IgD-negative memory B cell (primary cell): ENCODE results near the gene CTNNAL1. TPM values are rescaled to one million over a fixed set of nuclear protein-coding genes. Genes with fewer than 3 reads are reported as not detected.
"Not testable (repeated sequence)": the region's sequence is repeated elsewhere in the genome, so short reads cannot be mapped to it uniquely, and the experiment has no call there.

Experiments
- H3K27ac Mint-ChIP-seq, 3 donors: one replicate each; pipeline ENCODE4 v1.8.0; 2020 to 2022; ENCODE audit warnings: mild to moderate bottlenecking in 3 of 3, mixed read lengths in 3 of 3, moderate library complexity in 1 of 3
- H3K27me3 Mint-ChIP-seq: one replicate; pipeline ENCODE4 v1.8.0; 2021; ENCODE audit warnings: mixed read lengths
- H3K36me3 Mint-ChIP-seq: one replicate; pipeline ENCODE4 v1.8.0; 2020; ENCODE audit warnings: mild to moderate bottlenecking, mixed read lengths
- H3K4me1 Mint-ChIP-seq, 3 donors: one replicate each; pipeline ENCODE4 v1.8.0; 2020 to 2022; ENCODE audit warnings: mixed read lengths in 3 of 3, mild to moderate bottlenecking in 1 of 3
- H3K4me3 Mint-ChIP-seq, 4 donors: one replicate each; pipeline ENCODE4 v1.8.0; 2020 to 2022; ENCODE audit warnings: mild to moderate bottlenecking in 4 of 4, mixed read lengths in 4 of 4, moderate library complexity in 3 of 4
- H3K9me3 Mint-ChIP-seq, 3 donors: one replicate each; pipeline ENCODE4 v1.8.0; 2020 to 2021; ENCODE audit warnings: mixed read lengths in 3 of 3, mild to moderate bottlenecking in 1 of 3
- polyA plus RNA-seq: library from polyadenylated mRNA; unstranded; fragments of 300-500 nt; fragmentation: Illumina TruSeq; gene quantifications from one replicate; pipeline ENCODE4 v1.2.3, GENCODE V29; 2021

CTNNAL1 gene
- polyA plus RNA-seq, 1 donor from 2014 or later: 1.1 TPM

GRCh38 chr9:108905494-108905893 lies 107.8 kb downstream of the CTNNAL1 start:
- Mint-ChIP-seq H3K27me3 (no peaks in the 10 kb centered on the region), H3K4me1 (peaks cover 0 to 2% (median 0%) of the 10 kb centered on the region in 3 donors), H3K4me3 (no peak overlapping the region), H3K36me3 (peaks cover 19% of the 10 kb centered on the region), H3K9me3 (no peaks in the 10 kb centered on the region), H3K27ac (no peak overlapping the region)

GRCh38 chr9:108904161-108904560 lies 109.1 kb downstream of the CTNNAL1 start:
- H3K4me3 Mint-ChIP-seq: no peak overlapping the region
- no peak overlapping the region for H3K27ac Mint-ChIP-seq
- peaks cover 22% of the 10 kb centered on the region for H3K36me3 Mint-ChIP-seq
- H3K9me3 Mint-ChIP-seq: no peaks in the 10 kb centered on the region
- no peaks in the 10 kb centered on the region for H3K27me3 Mint-ChIP-seq
- peaks cover 0 to 2% (median 0%) of the 10 kb centered on the region in 3 donors for H3K4me1 Mint-ChIP-seq

GRCh38 chr9:108903420-108904103 lies 109.7 kb downstream of the CTNNAL1 start:
- Mint-ChIP-seq H3K4me3 (no peak overlapping the region), H3K36me3 (peaks cover 22% of the 10 kb centered on the region), H3K27me3 (no peaks in the 10 kb centered on the region), H3K4me1 (peaks cover 0 to 2% (median 0%) of the 10 kb centered on the region in 3 donors), H3K9me3 (no peaks in the 10 kb centered on the region), H3K27ac (no peak overlapping the region)

DNA sequence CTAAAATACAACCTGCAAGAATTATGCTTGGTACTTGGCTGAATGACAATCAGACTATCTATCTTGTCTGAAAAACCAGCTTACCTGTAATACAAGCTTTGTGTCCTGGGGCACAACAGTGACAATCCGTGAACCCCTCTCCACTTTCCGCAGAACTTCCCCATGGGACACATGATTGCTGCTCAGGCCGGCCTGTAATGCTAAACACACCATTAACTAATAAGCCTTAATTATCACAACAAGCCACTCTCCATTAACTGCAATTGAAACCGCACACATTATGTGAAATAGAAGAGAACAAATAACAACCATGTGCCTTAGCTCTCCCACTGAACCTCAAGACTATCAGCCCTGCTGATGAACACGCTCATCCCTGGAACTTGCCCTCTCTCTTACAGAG lies 113.1 kb downstream of the CTNNAL1 start:
- peak overlapping the region in 1 of 3 donors; percentile 73 for H3K27ac Mint-ChIP-seq
- H3K9me3 Mint-ChIP-seq: no peaks in the 10 kb centered on the region
- H3K27me3 Mint-ChIP-seq: no peaks in the 10 kb centered on the region
- no peak overlapping the region for H3K4me3 Mint-ChIP-seq
- peaks cover 26% of the 10 kb centered on the region for H3K36me3 Mint-ChIP-seq
- H3K4me1 Mint-ChIP-seq: no peaks in the 10 kb centered on the region

GRCh38 chr9:108899023-108899695 lies 114.1 kb downstream of the CTNNAL1 start:
- H3K27me3 Mint-ChIP-seq, H3K9me3 Mint-ChIP-seq, H3K27ac Mint-ChIP-seq, H3K4me3 Mint-ChIP-seq, H3K4me1 Mint-ChIP-seq: not testable (repeated sequence)
- peaks cover 26% of the 10 kb centered on the region for H3K36me3 Mint-ChIP-seq

DNA sequence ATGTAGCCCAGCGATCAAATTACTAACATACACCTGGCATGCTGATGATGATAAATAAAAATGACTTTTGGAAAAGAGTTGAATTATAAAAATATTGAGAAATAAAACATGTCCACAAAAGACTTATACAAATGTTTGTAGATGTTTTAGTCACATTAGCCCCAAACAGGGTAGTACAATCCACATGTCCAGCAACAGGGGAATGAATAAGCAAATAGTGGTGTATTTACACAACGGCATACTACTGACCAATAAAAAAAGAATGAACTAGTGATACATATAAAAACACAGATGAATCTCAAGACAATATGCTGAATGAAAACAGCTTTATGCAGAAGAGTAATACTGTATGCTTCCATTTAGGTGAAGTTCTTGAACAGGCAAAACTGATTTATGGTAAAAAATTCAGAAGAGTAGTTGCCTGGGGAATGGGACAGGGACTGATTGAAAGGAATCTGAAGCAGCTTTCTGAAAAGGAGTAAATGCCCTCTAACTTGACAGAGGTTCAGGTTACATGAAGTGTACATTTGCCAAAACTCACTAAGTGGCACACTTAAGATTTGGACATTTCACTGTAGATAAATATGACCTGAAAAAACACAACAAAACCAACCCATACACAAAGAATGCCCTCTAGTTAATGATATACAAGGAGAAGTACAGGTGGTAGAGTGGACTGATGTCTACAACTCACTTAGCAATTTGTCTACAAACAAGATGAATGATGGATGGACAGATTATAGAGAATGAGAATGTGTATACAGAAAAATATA lies 115.8 kb downstream of the CTNNAL1 start:
- Mint-ChIP-seq H3K36me3 (peaks cover 28% of the 10 kb centered on the region), H3K4me3 (no peak overlapping the region), H3K27ac (no peak overlapping the region), H3K4me1 (no peaks in the 10 kb centered on the region), H3K27me3 (no peaks in the 10 kb centered on the region), H3K9me3 (no peaks in the 10 kb centered on the region)

DNA sequence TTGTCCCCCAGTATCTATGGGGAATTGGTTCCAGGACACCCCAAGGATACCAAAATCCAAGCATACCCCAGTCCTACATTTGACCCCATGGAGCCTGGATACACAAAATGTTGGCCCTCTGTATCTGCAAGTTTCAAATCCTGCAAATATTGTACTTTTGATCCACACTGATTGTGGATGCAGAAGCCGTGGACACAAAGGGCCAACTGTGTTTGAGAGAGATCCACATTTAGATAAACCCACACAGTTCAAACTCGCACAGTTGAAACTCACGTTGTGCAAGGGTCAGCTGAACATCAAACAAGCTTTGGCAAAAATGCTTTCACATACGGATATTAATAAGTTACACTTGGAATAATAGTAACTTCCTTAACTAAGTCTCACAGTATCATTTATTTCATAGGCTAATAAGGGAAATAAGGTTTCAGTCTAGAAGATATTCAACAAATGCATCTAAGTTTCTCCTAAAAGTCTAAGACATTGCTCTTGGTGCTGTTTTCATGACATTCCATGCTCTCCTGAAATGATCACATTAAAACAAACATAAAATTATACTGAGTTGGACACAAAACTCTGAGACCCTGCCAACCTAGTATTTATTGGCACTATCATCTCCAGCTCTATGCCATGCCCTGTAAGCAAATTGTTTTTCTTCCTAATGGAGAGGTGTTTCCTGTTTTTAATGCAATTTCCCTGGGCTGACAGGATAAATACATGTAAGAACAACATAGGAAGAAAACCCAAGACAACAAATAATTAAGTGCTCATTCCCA lies 118.9 kb downstream of the CTNNAL1 start:
- H3K36me3 Mint-ChIP-seq: peaks cover 27% of the 10 kb centered on the region
- H3K4me3 Mint-ChIP-seq: no peak overlapping the region
- H3K27ac Mint-ChIP-seq: no peak overlapping the region
- no peaks in the 10 kb centered on the region for H3K9me3 Mint-ChIP-seq
- no peaks in the 10 kb centered on the region for H3K27me3 Mint-ChIP-seq
- H3K4me1 Mint-ChIP-seq: no peaks in the 10 kb centered on the region

Other genes starting within 250 kb of the CTNNAL1 start
- gene ACTL7B, start 157.5 kb downstream of the CTNNAL1 start, polyA plus RNA-seq: not detected
- not detected for gene ACTL7A, start 151.2 kb downstream of the CTNNAL1 start, polyA plus RNA-seq
- 14.4 TPM for gene ELP1, start 79.4 kb downstream of the CTNNAL1 start, polyA plus RNA-seq
- gene ABITRAM, start 79.1 kb downstream of the CTNNAL1 start, polyA plus RNA-seq: 11.4 TPM
- gene TMEM245, start 106.4 kb upstream of the CTNNAL1 start, polyA plus RNA-seq: 14.5 TPM
- not detected for gene FRRS1L, start 153.8 kb upstream of the CTNNAL1 start, polyA plus RNA-seq